Liver (tissue), 9 donors: Measurements from ENCODE around the gene IL1RAPL1. TPM values are rescaled to one million over a fixed set of nuclear protein-coding genes. Genes with fewer than 3 reads are reported as not detected.

Source experiments
- DNase-seq: peaks from one replicate; pipeline ENCODE4 v3.0.0-alpha.2; 2017; ENCODE audit warnings: low spot score
- H3K27ac ChIP-seq, 2 donors: one replicate each; pipeline ENCODE4 v1.7.0; 2013; ENCODE audit warnings: inconsistent platforms in 2 of 2, low read length in 2 of 2, control low read depth in 1 of 2, low read depth in 1 of 2, mild to moderate bottlenecking in 1 of 2
- H3K27me3 ChIP-seq, 4 donors: one replicate each; pipeline versions ENCODE4 v1.6.1 to v1.7.0; 2013; ENCODE audit warnings: low read length in 3 of 4, inconsistent platforms in 1 of 4, mild to moderate bottlenecking in 1 of 4, moderate library complexity in 1 of 4; ENCODE audit not compliant: control insufficient read depth in 4 of 4, insufficient read depth in 4 of 4
- H3K36me3 ChIP-seq, 4 donors: one replicate each; pipeline versions ENCODE4 v1.6.1 to v1.7.0; 2013; ENCODE audit warnings: low read length in 3 of 4, mild to moderate bottlenecking in 3 of 4, low read depth in 1 of 4, moderate library complexity in 1 of 4; ENCODE audit not compliant: control insufficient read depth in 4 of 4, insufficient read depth in 3 of 4
- H3K4me1 ChIP-seq, 4 donors: one replicate each; pipeline versions ENCODE4 v1.6.1 to v1.7.0; 2013; ENCODE audit warnings: low read length in 3 of 4, mild to moderate bottlenecking in 3 of 4, moderate library complexity in 1 of 4; ENCODE audit not compliant: control insufficient read depth in 4 of 4, insufficient read depth in 4 of 4
- H3K4me3 ChIP-seq, 3 donors: one replicate each; pipeline versions ENCODE4 v1.6.1 to v1.7.0; 2013; ENCODE audit warnings: low read length in 3 of 3, control low read depth in 1 of 3, low read depth in 1 of 3, mild to moderate bottlenecking in 1 of 3
- H3K9ac ChIP-seq, 2 donors: one replicate each; pipeline ENCODE4 v1.7.0; 2013; ENCODE audit warnings: low read length in 2 of 2, mild to moderate bottlenecking in 2 of 2, moderate library complexity in 2 of 2, control low read depth in 1 of 2, low read depth in 1 of 2
- H3K9me3 ChIP-seq, 4 donors: one replicate each; pipeline versions ENCODE4 v1.6.1 to v1.7.0; 2013; ENCODE audit warnings: low read length in 3 of 4; ENCODE audit not compliant: control insufficient read depth in 4 of 4
- EGR1 ChIP-seq, 2 donors: IDR thresholded peaks; 2 replicates each; pipeline ENCODE4 v1.6.1; 2016 to 2018; ENCODE audit warnings: antibody characterized with exemption in 2 of 2, low read depth in 2 of 2
- FOXA1 ChIP-seq: IDR thresholded peaks from 2 replicates; pipeline ENCODE4 v1.6.1; 2016; ENCODE audit warnings: antibody characterized with exemption
- FOXA2 ChIP-seq: IDR thresholded peaks from 2 replicates; pipeline ENCODE4 v1.6.1; 2016; ENCODE audit warnings: antibody characterized with exemption
- GABPA ChIP-seq, 2 donors: IDR thresholded peaks in 1 of 2; conservative IDR thresholded peaks in 1 of 2; 2 replicates each; pipeline ENCODE4 v1.6.1; 2016; ENCODE audit warnings: antibody characterized with exemption in 2 of 2, mild to moderate bottlenecking in 1 of 2, moderate library complexity in 1 of 2
- JUND ChIP-seq, 2 donors: IDR thresholded peaks; 2 replicates each; pipeline ENCODE4 v1.6.1; 2016; ENCODE audit warnings: antibody characterized with exemption in 2 of 2
- NR2F2 ChIP-seq: IDR thresholded peaks from 2 replicates; pipeline ENCODE4 v1.6.1; 2016; ENCODE audit warnings: antibody characterized with exemption
- RAD21 ChIP-seq, 2 donors: IDR thresholded peaks; 2 replicates each; pipeline ENCODE4 v1.6.1; 2016; ENCODE audit warnings: antibody characterized with exemption in 2 of 2, mild to moderate bottlenecking in 2 of 2
- RXRA ChIP-seq, 2 donors: IDR thresholded peaks; 2 replicates each; pipeline ENCODE4 v1.6.1; 2017 to 2018; ENCODE audit warnings: antibody characterized with exemption in 2 of 2, mild to moderate bottlenecking in 1 of 2
- SP1 ChIP-seq: IDR thresholded peaks from 2 replicates; pipeline ENCODE4 v1.6.1; 2018; ENCODE audit warnings: antibody characterized with exemption, mild to moderate bottlenecking
- TAF1 ChIP-seq: conservative IDR thresholded peaks from 2 replicates; pipeline ENCODE4 v1.6.1; 2016; ENCODE audit warnings: antibody characterized with exemption, mild to moderate bottlenecking
- YY1 ChIP-seq: IDR thresholded peaks from 2 replicates; pipeline ENCODE4 v1.6.1; 2016; ENCODE audit warnings: antibody characterized with exemption, mild to moderate bottlenecking
- WGBS: extraction: QIAGEN DNeasy Blood & Tissue Kit; methylation state at CpG from one replicate; pipeline ENCODE4 v1.1.7; 2013; 5-methylcytosine and 5-hydroxymethylcytosine counted together
- polyA plus RNA-seq, 2 donors: library from polyadenylated mRNA; stranded (reverse) in 1 of 2; unstranded in 1 of 2; fragments of 200-250 nt in 1 of 2; fragments of >200 nt in 1 of 2; fragmentation: Nextera tagmentation in 1 of 2; extraction: Ambion mirVana in 1 of 2; gene quantifications; one replicate each; pipeline versions ENCODE4 v1.2.1 to v1.2.3, GENCODE V29; 2013 to 2015
- total RNA-seq, 2 donors: library from RNA; depleted of rRNA; stranded (reverse); fragments of >200 nt; gene quantifications; one replicate each; pipeline ENCODE4 v1.2.3, GENCODE V29; 2014
- TF ChIP-seq, protein P1 (sequence below): IDR thresholded peaks from 2 replicates; pipeline ENCODE4 v1.6.1; 2016; ENCODE audit warnings: antibody characterized with exemption
- TF ChIP-seq, protein P2 (sequence below): IDR thresholded peaks from 2 replicates; pipeline ENCODE4 v1.6.1; 2016; ENCODE audit warnings: antibody characterized with exemption
- TF ChIP-seq, protein P3 (sequence below): IDR thresholded peaks from 2 replicates; pipeline ENCODE4 v1.6.1; 2016; ENCODE audit warnings: antibody characterized with exemption, mild to moderate bottlenecking
- TF ChIP-seq, protein P4 (sequence below): fragments of 150-350 bp; IDR thresholded peaks from 2 replicates; pipeline ENCODE4 v1.5.1; 2017; ENCODE audit warnings: improper control_type of control experiment, low read depth, low read length; ENCODE audit not compliant: missing input control
- donor health status: healthy.
- donor health status: healthy.
- donor health status: healthy.
- donor health status: healthy.
- donor health status: healthy.

The IL1RAPL1 gene
- total and polyA plus RNA-seq, 4 donors, result 0.08 to 0.33 TPM; not detected in 2

DNA sequence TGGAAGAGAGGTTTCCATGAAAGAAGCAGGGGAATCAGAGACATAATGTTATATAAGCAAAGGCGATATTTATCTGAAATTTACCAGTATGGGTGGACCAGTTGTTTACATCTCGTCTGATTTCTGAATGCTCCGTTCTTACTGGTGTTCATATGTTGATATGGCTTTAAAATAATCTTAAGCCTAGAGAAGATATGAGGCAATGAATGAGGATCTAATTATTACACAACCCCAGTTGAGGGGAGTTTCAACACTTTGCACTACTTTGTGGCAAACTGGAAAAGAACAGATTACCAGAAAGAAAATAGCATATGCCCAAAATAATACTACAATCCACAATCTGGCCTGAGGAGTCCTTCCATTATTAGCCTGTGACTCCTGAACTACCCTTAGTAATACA lies 1364.8 kb downstream of the IL1RAPL1 start:
- WGBS, result 92% methylated on average over 3 of the region's 3 CpGs
- H3K36me3 ChIP-seq, result no peaks in the 10 kb centered on the region
- H3K9me3 ChIP-seq, result no peaks in the 10 kb centered on the region
- TF ChIP-seq RXRA (IDR thresholded peaks at IDR 0.05), result no peak
- TF ChIP-seq, protein P1, sequence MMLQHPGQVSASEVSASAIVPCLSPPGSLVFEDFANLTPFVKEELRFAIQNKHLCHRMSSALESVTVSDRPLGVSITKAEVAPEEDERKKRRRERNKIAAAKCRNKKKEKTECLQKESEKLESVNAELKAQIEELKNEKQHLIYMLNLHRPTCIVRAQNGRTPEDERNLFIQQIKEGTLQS, result no peak
- no peak for TF ChIP-seq RAD21 (IDR thresholded peaks at IDR 0.05)
- no peak for TF ChIP-seq TAF1
- TF ChIP-seq, protein P2, sequence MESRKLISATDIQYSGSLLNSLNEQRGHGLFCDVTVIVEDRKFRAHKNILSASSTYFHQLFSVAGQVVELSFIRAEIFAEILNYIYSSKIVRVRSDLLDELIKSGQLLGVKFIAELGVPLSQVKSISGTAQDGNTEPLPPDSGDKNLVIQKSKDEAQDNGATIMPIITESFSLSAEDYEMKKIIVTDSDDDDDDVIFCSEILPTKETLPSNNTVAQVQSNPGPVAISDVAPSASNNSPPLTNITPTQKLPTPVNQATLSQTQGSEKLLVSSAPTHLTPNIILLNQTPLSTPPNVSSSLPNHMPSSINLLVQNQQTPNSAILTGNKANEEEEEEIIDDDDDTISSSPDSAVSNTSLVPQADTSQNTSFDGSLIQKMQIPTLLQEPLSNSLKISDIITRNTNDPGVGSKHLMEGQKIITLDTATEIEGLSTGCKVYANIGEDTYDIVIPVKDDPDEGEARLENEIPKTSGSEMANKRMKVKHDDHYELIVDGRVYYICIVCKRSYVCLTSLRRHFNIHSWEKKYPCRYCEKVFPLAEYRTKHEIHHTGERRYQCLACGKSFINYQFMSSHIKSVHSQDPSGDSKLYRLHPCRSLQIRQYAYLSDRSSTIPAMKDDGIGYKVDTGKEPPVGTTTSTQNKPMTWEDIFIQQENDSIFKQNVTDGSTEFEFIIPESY, result no peak
- TF ChIP-seq, protein P3, sequence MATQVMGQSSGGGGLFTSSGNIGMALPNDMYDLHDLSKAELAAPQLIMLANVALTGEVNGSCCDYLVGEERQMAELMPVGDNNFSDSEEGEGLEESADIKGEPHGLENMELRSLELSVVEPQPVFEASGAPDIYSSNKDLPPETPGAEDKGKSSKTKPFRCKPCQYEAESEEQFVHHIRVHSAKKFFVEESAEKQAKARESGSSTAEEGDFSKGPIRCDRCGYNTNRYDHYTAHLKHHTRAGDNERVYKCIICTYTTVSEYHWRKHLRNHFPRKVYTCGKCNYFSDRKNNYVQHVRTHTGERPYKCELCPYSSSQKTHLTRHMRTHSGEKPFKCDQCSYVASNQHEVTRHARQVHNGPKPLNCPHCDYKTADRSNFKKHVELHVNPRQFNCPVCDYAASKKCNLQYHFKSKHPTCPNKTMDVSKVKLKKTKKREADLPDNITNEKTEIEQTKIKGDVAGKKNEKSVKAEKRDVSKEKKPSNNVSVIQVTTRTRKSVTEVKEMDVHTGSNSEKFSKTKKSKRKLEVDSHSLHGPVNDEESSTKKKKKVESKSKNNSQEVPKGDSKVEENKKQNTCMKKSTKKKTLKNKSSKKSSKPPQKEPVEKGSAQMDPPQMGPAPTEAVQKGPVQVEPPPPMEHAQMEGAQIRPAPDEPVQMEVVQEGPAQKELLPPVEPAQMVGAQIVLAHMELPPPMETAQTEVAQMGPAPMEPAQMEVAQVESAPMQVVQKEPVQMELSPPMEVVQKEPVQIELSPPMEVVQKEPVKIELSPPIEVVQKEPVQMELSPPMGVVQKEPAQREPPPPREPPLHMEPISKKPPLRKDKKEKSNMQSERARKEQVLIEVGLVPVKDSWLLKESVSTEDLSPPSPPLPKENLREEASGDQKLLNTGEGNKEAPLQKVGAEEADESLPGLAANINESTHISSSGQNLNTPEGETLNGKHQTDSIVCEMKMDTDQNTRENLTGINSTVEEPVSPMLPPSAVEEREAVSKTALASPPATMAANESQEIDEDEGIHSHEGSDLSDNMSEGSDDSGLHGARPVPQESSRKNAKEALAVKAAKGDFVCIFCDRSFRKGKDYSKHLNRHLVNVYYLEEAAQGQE, result no peak
- no peak overlapping the region for H3K9ac ChIP-seq
- no peak for DNase-seq
- no peak overlapping the region for H3K4me3 ChIP-seq
- H3K4me1 ChIP-seq, result no peaks in the 10 kb centered on the region
- no peak overlapping the region for H3K27ac ChIP-seq
- H3K27me3 ChIP-seq, result peaks cover 0 to 2% (median 0%) of the 10 kb centered on the region in 4 donors

DNA sequence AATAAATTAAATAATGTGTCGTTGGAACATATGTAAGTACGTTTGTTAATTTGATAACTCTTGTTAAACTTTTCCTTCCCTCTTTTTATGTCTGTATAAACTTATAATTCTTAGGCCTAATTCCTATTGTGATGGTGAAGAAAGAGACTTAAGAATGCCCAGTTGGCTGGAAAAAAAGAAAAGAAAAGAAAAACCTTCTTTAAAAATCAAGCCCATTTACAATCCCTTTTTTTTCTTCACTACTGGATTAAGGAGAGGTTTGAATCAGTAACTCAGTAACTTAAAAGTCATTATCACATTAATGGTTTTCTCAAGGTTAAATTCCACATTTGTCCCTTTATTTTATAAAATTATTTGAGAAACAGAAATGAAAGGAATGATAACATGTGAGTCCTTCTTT lies 1374.8 kb downstream of the IL1RAPL1 start:
- H3K9ac ChIP-seq, result no peak overlapping the region
- 72% methylated on average over 2 of the region's 2 CpGs for WGBS
- H3K4me3 ChIP-seq, result no peak overlapping the region
- H3K4me1 ChIP-seq, result no peaks in the 10 kb centered on the region
- TF ChIP-seq GABPA (IDR thresholded peaks at IDR 0.05 in 1 of 2, conservative IDR thresholded peaks at IDR 0.05 in 1 of 2), result no peak
- no peak for TF ChIP-seq FOXA2
- TF ChIP-seq NR2F2, result no peak
- no peak for TF ChIP-seq JUND (IDR thresholded peaks at IDR 0.05)
- TF ChIP-seq, protein P2, result no peak
- TF ChIP-seq TAF1, result no peak
- TF ChIP-seq YY1, result no peak
- TF ChIP-seq EGR1 (IDR thresholded peaks at IDR 0.05; ENCODE audit: low read depth in 2 of 2), result no peak
- TF ChIP-seq SP1, result no peak
- TF ChIP-seq, protein P4, sequence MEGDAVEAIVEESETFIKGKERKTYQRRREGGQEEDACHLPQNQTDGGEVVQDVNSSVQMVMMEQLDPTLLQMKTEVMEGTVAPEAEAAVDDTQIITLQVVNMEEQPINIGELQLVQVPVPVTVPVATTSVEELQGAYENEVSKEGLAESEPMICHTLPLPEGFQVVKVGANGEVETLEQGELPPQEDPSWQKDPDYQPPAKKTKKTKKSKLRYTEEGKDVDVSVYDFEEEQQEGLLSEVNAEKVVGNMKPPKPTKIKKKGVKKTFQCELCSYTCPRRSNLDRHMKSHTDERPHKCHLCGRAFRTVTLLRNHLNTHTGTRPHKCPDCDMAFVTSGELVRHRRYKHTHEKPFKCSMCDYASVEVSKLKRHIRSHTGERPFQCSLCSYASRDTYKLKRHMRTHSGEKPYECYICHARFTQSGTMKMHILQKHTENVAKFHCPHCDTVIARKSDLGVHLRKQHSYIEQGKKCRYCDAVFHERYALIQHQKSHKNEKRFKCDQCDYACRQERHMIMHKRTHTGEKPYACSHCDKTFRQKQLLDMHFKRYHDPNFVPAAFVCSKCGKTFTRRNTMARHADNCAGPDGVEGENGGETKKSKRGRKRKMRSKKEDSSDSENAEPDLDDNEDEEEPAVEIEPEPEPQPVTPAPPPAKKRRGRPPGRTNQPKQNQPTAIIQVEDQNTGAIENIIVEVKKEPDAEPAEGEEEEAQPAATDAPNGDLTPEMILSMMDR, result no peak
- no peak for TF ChIP-seq RAD21 (IDR thresholded peaks at IDR 0.05)
- TF ChIP-seq FOXA1, result no peak
- TF ChIP-seq, protein P1, result no peak
- no peak for TF ChIP-seq RXRA (IDR thresholded peaks at IDR 0.05)
- TF ChIP-seq, protein P3, result no peak
- no peaks in the 10 kb centered on the region for H3K27me3 ChIP-seq
- no peaks in the 10 kb centered on the region for H3K36me3 ChIP-seq
- H3K27ac ChIP-seq, result no peak overlapping the region
- DNase-seq, result no peak
- H3K9me3 ChIP-seq, result no peaks in the 10 kb centered on the region
